PC-9 (cell line): Measurements from ENCODE around the gene PRKCA. TPM values are rescaled to one million over a fixed set of nuclear protein-coding genes. Genes with fewer than 3 reads are reported as not detected.

Experiments used
- BruUV-seq: library from RNA; stranded (reverse); fragments of 400-500 nt; replicated peaks from 2 replicates; lab custom pipeline; 2021; lab: Mats Ljungman, UMichigan
- CTCF ChIA-PET: fragments of 300-600 bp; sonication (Branson Sonifier 250); formaldehyde crosslinking; loops from one replicate; lab custom pipeline; 2022; ENCODE audit warnings: antibody characterized with exemption; lab: Charles Lee
- POLR2A ChIA-PET: fragments of 300-600 bp; sonication (Branson Sonifier 250); formaldehyde crosslinking; loops from one replicate; lab custom pipeline; 2022; ENCODE audit warnings: antibody characterized with exemption; ENCODE audit not compliant: unreplicated experiment; lab: Charles Lee
- DNase-seq, 2 experiments: peaks; one replicate each; pipeline versions ENCODE4 v3.0.0 to v3.0.0-alpha.2; 2015 to 2022; ENCODE audit warnings: mixed read lengths in 1 of 2
- H2AFZ ChIP-seq: fragments of 200-600 bp; sonication (generic); 2 replicates; pipeline ENCODE4 v1.8.1; 2017; ENCODE audit warnings: antibody characterized with exemption
- H3F3A ChIP-seq: fragments of 200-600 bp; sonication (generic); 2 replicates; pipeline ENCODE4 v1.8.1; 2017; ENCODE audit warnings: antibody characterized with exemption, mild to moderate bottlenecking, low read depth; ENCODE audit not compliant: insufficient read depth
- H3K27ac ChIP-seq: fragments of 200-600 bp; sonication (generic); 2 replicates; pipeline ENCODE4 v1.6.1; 2016; ENCODE audit warnings: mixed run types
- H3K27me3 ChIP-seq: fragments of 200-600 bp; sonication (generic); 2 replicates; pipeline ENCODE4 v1.6.1; 2016; ENCODE audit warnings: low read depth, mixed run types; ENCODE audit not compliant: insufficient read depth
- H3K36me3 ChIP-seq: fragments of 200-600 bp; sonication (generic); 2 replicates; pipeline ENCODE4 v1.6.1; 2016; ENCODE audit warnings: low read depth, mixed run types
- H3K4me1 ChIP-seq: fragments of 200-600 bp; sonication (generic); replicated peaks from 2 replicates; pipeline ENCODE4 v1.6.1; 2016; ENCODE audit warnings: mixed run types; ENCODE audit not compliant: insufficient read depth
- H3K4me2 ChIP-seq: fragments of 200-600 bp; sonication (generic); 2 replicates; pipeline ENCODE4 v1.6.1; 2017; ENCODE audit warnings: mixed run types
- H3K4me3 ChIP-seq: fragments of 200-600 bp; sonication (generic); 2 replicates; pipeline ENCODE4 v1.6.1; 2016; ENCODE audit warnings: mixed run types
- H3K79me2 ChIP-seq: fragments of 200-600 bp; sonication (generic); 2 replicates; pipeline ENCODE4 v1.6.1; 2017; ENCODE audit warnings: low read depth, mixed run types
- H3K9me2 ChIP-seq: fragments of 200-600 bp; sonication (generic); 2 replicates; pipeline ENCODE4 v1.8.1; 2017; ENCODE audit warnings: mild to moderate bottlenecking; ENCODE audit not compliant: insufficient read depth
- H3K9me3 ChIP-seq: fragments of 200-600 bp; sonication (generic); 2 replicates; pipeline ENCODE4 v1.8.1; 2016; ENCODE audit warnings: low read depth; ENCODE audit not compliant: insufficient read depth
- H4K20me1 ChIP-seq: fragments of 200-600 bp; sonication (generic); 2 replicates; pipeline ENCODE4 v1.8.1; 2017; ENCODE audit not compliant: insufficient read depth
- CTCF ChIP-seq: fragments of 200-600 bp; sonication (generic); conservative IDR thresholded peaks from 2 replicates; pipeline ENCODE4 v1.6.1; 2017; ENCODE audit warnings: mixed run types, antibody characterized with exemption, mild to moderate bottlenecking, moderate library complexity
- EZH2 ChIP-seq: fragments of 200-600 bp; sonication (generic); IDR thresholded peaks from 2 replicates; pipeline ENCODE4 v1.8.0; 2017; ENCODE audit warnings: antibody characterized with exemption, low read depth
- intact Hi-C: fragments of 100-400 bp; cut with micrococcal nuclease; formaldehyde crosslinking; loops from one replicate; pipeline ENCODE4 v1.10.0; 2022; ENCODE audit not compliant: unreplicated experiment
- total RNA-seq: library from RNA; stranded (reverse); gene quantifications from 2 replicates; pipeline ENCODE4 v1.2.3, GENCODE V29; 2021

Gene PRKCA
- total RNA-seq, 1 experiment from 2014 or later, result 23.1 TPM

GRCh38 chr17:66337268-66337667 lies 34.9 kb downstream of the PRKCA start:
- no peaks in the 10 kb centered on the region for H3K9me2 ChIP-seq
- no TSS peak for BruUV-seq

GRCh38 chr17:66337866-66338485 lies 35.6 kb downstream of the PRKCA start:
- H3K27me3 ChIP-seq, result no peaks in the 10 kb centered on the region
- CTCF ChIA-PET, result interaction anchor here (0.7 kb wide), 2 partner anchors 29 to 254 kb away, joined by 3 to 5 read pairs; no protein-coding TSS in a partner anchor
- no peak for DNase-seq
- BruUV-seq, result no TSS peak
- no peak overlapping the region for H3K27ac ChIP-seq
- no peaks in the 10 kb centered on the region for H4K20me1 ChIP-seq
- 0 out of 2 replicates have a peak, but pooled peaks cover 4% of the 10 kb centered on the region for H3F3A ChIP-seq
- no peaks in the 10 kb centered on the region for H3K36me3 ChIP-seq
- no peak overlapping the region for H3K4me3 ChIP-seq
- H3K79me2 ChIP-seq, result peaks cover 13% of the 10 kb centered on the region; the same call in 1 of the 2 replicates
- no peaks in the 10 kb centered on the region for H3K9me2 ChIP-seq
- POLR2A ChIA-PET, result no interaction called here
- intact Hi-C loops, result no loop called here
- TF ChIP-seq CTCF (no peak), EZH2 (no peak)
- H3K4me1 ChIP-seq, result peaks cover 3% of the 10 kb centered on the region; the same call in 1 of the 2 replicates
- H2AFZ ChIP-seq, result no peak overlapping the region
- H3K9me3 ChIP-seq, result no peaks in the 10 kb centered on the region
- no peak overlapping the region for H3K4me2 ChIP-seq

More at GRCh38 chr17:66337268-66337667, 34.9 kb downstream of the PRKCA start:
- no peak for DNase-seq
- ChIA-PET POLR2A (no interaction called here), CTCF (interaction anchor here (0.7 kb wide), 2 partner anchors 29 to 254 kb away, joined by 3 to 5 read pairs; no protein-coding TSS in a partner anchor)
- Histone ChIP-seq H3K79me2 (peaks cover 15% of the 10 kb centered on the region; the same call in 1 of the 2 replicates), H2AFZ (no peak overlapping the region), H3K4me3 (no peak overlapping the region), H3K36me3 (no peaks in the 10 kb centered on the region), H4K20me1 (no peaks in the 10 kb centered on the region), H3K4me1 (no peaks in the 10 kb centered on the region), H3K27me3 (no peaks in the 10 kb centered on the region), H3K9me3 (no peaks in the 10 kb centered on the region), H3K27ac (no peak overlapping the region), H3F3A (0 out of 2 replicates have a peak, but pooled peaks cover 4% of the 10 kb centered on the region), H3K4me2 (no peak overlapping the region)
- no peak for TF ChIP-seq CTCF
- no peak for TF ChIP-seq EZH2
- intact Hi-C loops, result no loop called here

- peaks cover 12% of the 10 kb centered on the region for H3K79me2 ChIP-seq
- H3F3A ChIP-seq, result 0 out of 2 replicates have a peak, but pooled peaks cover 4% of the 10 kb centered on the region
- TF ChIP-seq CTCF, result no peak
- no peak for TF ChIP-seq EZH2
- no peaks in the 10 kb centered on the region for H3K9me3 ChIP-seq
- H3K27me3 ChIP-seq, result no peaks in the 10 kb centered on the region
- H3K36me3 ChIP-seq, result no peaks in the 10 kb centered on the region
- H3K9me2 ChIP-seq, result no peaks in the 10 kb centered on the region
- no peak overlapping the region for H3K4me2 ChIP-seq
- peaks cover 13% of the 10 kb centered on the region for H3K4me1 ChIP-seq
- intact Hi-C loops, result no loop called here
- POLR2A ChIA-PET, result no interaction called here
- H4K20me1 ChIP-seq, result no peaks in the 10 kb centered on the region
- no peak overlapping the region for H3K4me3 ChIP-seq
- BruUV-seq, result no TSS peak
- DNase-seq, result no peak
- no peak overlapping the region for H3K27ac ChIP-seq
- H2AFZ ChIP-seq, result no peak overlapping the region
- CTCF ChIA-PET, result no interaction called here
These were observed 36.5 kb downstream of the PRKCA start for GRCh38 chr17:66338937-66339336.
